Muscle of back (tissue), 11 donors: ENCODE data around the gene PARD6G. TPM values are rescaled to one million over a fixed set of nuclear protein-coding genes. Genes with fewer than 3 reads are reported as not detected.
"Not testable (repeated sequence)": the region's sequence is repeated elsewhere in the genome, so short reads cannot be mapped to it uniquely, and the experiment has no call there.

Experiments
- DNase-seq, 3 donors: peaks; one replicate each; pipeline versions ENCODE4 v3.0.0 to v3.0.0-alpha.2; 2013
- polyA plus RNA-seq, 10 donors: library from polyadenylated mRNA; unstranded; fragments of 120-200 nt; gene quantifications; one replicate each; pipeline ENCODE4 v1.2.1, GENCODE V29; 2013; ENCODE audit not compliant: insufficient read length in 10 of 10

Gene PARD6G
- polyA plus RNA-seq, 10 donors, result 4.4 to 12.7 (median 5.4) TPM

GRCh38 chr18:80243204-80243603 lies 4.1 kb downstream of the PARD6G start:
- no peak for DNase-seq

GRCh38 chr18:80241919-80242777 lies 5.2 kb downstream of the PARD6G start:
- DNase-seq, result no peak

- no peak for DNase-seq
Observed at GRCh38 chr18:80239830-80240229, 7.5 kb downstream of the PARD6G start.

- no peak for DNase-seq
Observed at GRCh38 chr18:80238651-80239260, 8.6 kb downstream of the PARD6G start.

- DNase-seq, result not testable (repeated sequence)
Observed at GRCh38 chr18:80237519-80237918, 9.8 kb downstream of the PARD6G start.

GRCh38 chr18:80234398-80234797 lies 12.9 kb downstream of the PARD6G start:
- DNase-seq, result no peak

- DNase-seq, result no peak
Observed at GRCh38 chr18:80233899-80234298, 13.4 kb downstream of the PARD6G start.

GRCh38 chr18:80233201-80233835 lies 14.0 kb downstream of the PARD6G start:
- DNase-seq, result no peak

GRCh38 chr18:80232710-80233109 lies 14.6 kb downstream of the PARD6G start:
- DNase-seq, result no peak

- DNase-seq, result no peak
Observed at GRCh38 chr18:80232030-80232429, 15.3 kb downstream of the PARD6G start.

GRCh38 chr18:80231616-80232015 lies 15.7 kb downstream of the PARD6G start:
- DNase-seq, result no peak

- DNase-seq, result no peak
Observed at GRCh38 chr18:80231151-80231550, 16.2 kb downstream of the PARD6G start.

GRCh38 chr18:80229766-80230745 lies 17.3 kb downstream of the PARD6G start:
- DNase-seq, result no peak

- DNase-seq, result no peak
Observed at GRCh38 chr18:80229363-80229762, 18.0 kb downstream of the PARD6G start.

GRCh38 chr18:80228051-80228848 lies 19.1 kb downstream of the PARD6G start:
- no peak for DNase-seq

- DNase-seq, result no peak
Observed at GRCh38 chr18:80227472-80227871, 19.8 kb downstream of the PARD6G start.

- no peak for DNase-seq
Observed at GRCh38 chr18:80225685-80226084, 21.6 kb downstream of the PARD6G start.

- DNase-seq, result no peak
Observed at GRCh38 chr18:80223581-80224148, 23.6 kb downstream of the PARD6G start.

GRCh38 chr18:80219488-80219887 lies 27.8 kb downstream of the PARD6G start:
- DNase-seq, result not testable (repeated sequence)
